Naive thymus-derived CD8-positive, alpha-beta T cell (primary cell): Measurements from ENCODE around the gene P2RX3. TPM values are rescaled to one million over a fixed set of nuclear protein-coding genes. Genes with fewer than 3 reads are reported as not detected.

ENCODE experiments used
- ATAC-seq, 2 donors: fragments of 150-1000 bp; cut with Tn5 transposase in 1 of 2; sonication (Bioruptor Pico), chemical (Tn5 transposase) in 1 of 2; 1 replicate in 1 of 2; 2 replicates in 1 of 2; pipeline ENCODE4 v1.10.0; 2021; ENCODE audit warnings: mild to moderate bottlenecking in 2 of 2, moderate library complexity in 2 of 2
- POLR2A ChIA-PET: fragments of 350-600 bp; sonication (Branson Sonifier 250); formaldehyde crosslinking; loops from one replicate; lab custom pipeline; 2021; ENCODE audit warnings: antibody characterized with exemption; lab: Charles Lee
- DNase-seq, 10 donors: peaks; one replicate each; pipeline versions ENCODE4 v3.0.0 to v3.0.0-alpha.2; 2020 to 2022
- H3K27ac Mint-ChIP-seq, 10 donors: one replicate each; pipeline ENCODE4 v1.8.0; 2020 to 2022; ENCODE audit warnings: mild to moderate bottlenecking in 10 of 10, mixed read lengths in 10 of 10, moderate library complexity in 4 of 10, inconsistent platforms in 1 of 10
- H3K27me3 Mint-ChIP-seq, 5 donors: one replicate each; pipeline ENCODE4 v1.8.0; 2021 to 2022; ENCODE audit warnings: mixed read lengths in 5 of 5
- H3K36me3 Mint-ChIP-seq, 3 donors: one replicate each; pipeline ENCODE4 v1.8.0; 2020 to 2022; ENCODE audit warnings: mixed read lengths in 3 of 3, mild to moderate bottlenecking in 2 of 3, inconsistent platforms in 1 of 3
- H3K4me1 Mint-ChIP-seq, 4 donors: one replicate each; pipeline ENCODE4 v1.8.0; 2021 to 2022; ENCODE audit warnings: mixed read lengths in 4 of 4
- H3K4me3 Mint-ChIP-seq, 10 donors: one replicate each; pipeline ENCODE4 v1.8.0; 2020 to 2022; ENCODE audit warnings: mild to moderate bottlenecking in 10 of 10, mixed read lengths in 10 of 10, moderate library complexity in 6 of 10, inconsistent platforms in 1 of 10
- H3K9me3 Mint-ChIP-seq, 9 donors: one replicate each; pipeline ENCODE4 v1.8.0; 2020 to 2022; ENCODE audit warnings: mixed read lengths in 9 of 9, mild to moderate bottlenecking in 3 of 9, inconsistent platforms in 1 of 9, moderate library complexity in 1 of 9
- polyA plus RNA-seq, 3 donors: library from polyadenylated mRNA; unstranded; fragments of 300-500 nt; fragmentation: Illumina TruSeq; gene quantifications; one replicate each; pipeline ENCODE4 v1.2.3, GENCODE V29; 2021
- total RNA-seq, 8 experiments: library from RNA in 2 of 8; stranded (reverse) in 2 of 8; gene quantifications; one replicate each; pipeline ENCODE4 v1.2.3 and lab custom pipeline; 2021 to 2026

P2RX3 gene
- total and polyA plus RNA-seq, 5 experiments from 2014 or later: not detected

GRCh38 chr11:57312511-57313021 is 25.6 kb upstream of the P2RX3 start:
- Mint-ChIP-seq H3K9me3 (no peaks in the 10 kb centered on the region), H3K36me3 (peaks cover 0 to 5% (median 2%) of the 10 kb centered on the region in 3 donors), H3K27ac (peak overlapping the region in 1 of 10 donors; percentile 73), H3K27me3 (no peaks in the 10 kb centered on the region), H3K4me3 (peak overlapping the region in 7 of 10 donors; percentile 60 to 77 (median 66)), H3K4me1 (peaks cover 6 to 15% (median 13%) of the 10 kb centered on the region in 4 donors)
- POLR2A ChIA-PET: interaction anchor here (1.5 kb wide), 1 partner anchor 23 kb away, joined by 6 read pairs; the partner anchor contains the start of gene SSRP1
- ATAC-seq (no peak), DNase-seq (no peak)

GRCh38 chr11:57313071-57313787 is 24.9 kb upstream of the P2RX3 start:
- Mint-ChIP-seq H3K36me3 (peaks cover 0 to 5% (median 2%) of the 10 kb centered on the region in 3 donors), H3K4me1 (peaks cover 8 to 15% (median 14%) of the 10 kb centered on the region in 4 donors), H3K9me3 (no peaks in the 10 kb centered on the region), H3K27ac (no peak overlapping the region), H3K27me3 (no peaks in the 10 kb centered on the region), H3K4me3 (no peak overlapping the region)
- no peak for ATAC-seq
- DNase-seq: no peak
- POLR2A ChIA-PET: no interaction called here

- no peak overlapping the region for H3K27ac Mint-ChIP-seq
- no peak overlapping the region for H3K4me3 Mint-ChIP-seq
- POLR2A ChIA-PET: no interaction called here
- no peaks in the 10 kb centered on the region for H3K27me3 Mint-ChIP-seq
- DNase-seq (no peak), ATAC-seq (no peak)
- H3K4me1 Mint-ChIP-seq: peaks cover 7 to 15% (median 14%) of the 10 kb centered on the region in 4 donors
- no peaks in the 10 kb centered on the region for H3K9me3 Mint-ChIP-seq
- peaks cover 0 to 5% (median 2%) of the 10 kb centered on the region in 3 donors for H3K36me3 Mint-ChIP-seq
Measured at GRCh38 chr11:57313788-57314135, 24.4 kb upstream of the P2RX3 start.

GRCh38 chr11:57314221-57314973 is 23.8 kb upstream of the P2RX3 start:
- Mint-ChIP-seq H3K4me3 (no peak overlapping the region), H3K4me1 (peaks cover 7 to 16% (median 15%) of the 10 kb centered on the region in 4 donors), H3K27me3 (no peaks in the 10 kb centered on the region), H3K27ac (no peak overlapping the region), H3K36me3 (peaks cover 0 to 9% (median 2%) of the 10 kb centered on the region in 3 donors), H3K9me3 (no peaks in the 10 kb centered on the region)
- ATAC-seq: no peak
- DNase-seq: no peak
- POLR2A ChIA-PET: no interaction called here

GRCh38 chr11:57315491-57315890 is 22.7 kb upstream of the P2RX3 start:
- ATAC-seq (peak in 1 of 2 donors; percentile 66), DNase-seq (peak in 4 of 10 donors; percentile 22 to 46 (median 29))
- H3K27ac Mint-ChIP-seq: no peak overlapping the region
- H3K4me1 Mint-ChIP-seq: peaks cover 7 to 15% (median 11%) of the 10 kb centered on the region in 4 donors
- POLR2A ChIA-PET: interaction anchor here (0.7 kb wide), 1 partner anchor 10 kb away, joined by 3 read pairs; no protein-coding TSS in a partner anchor
- no peaks in the 10 kb centered on the region for H3K9me3 Mint-ChIP-seq
- peaks cover 0 to 9% (median 2%) of the 10 kb centered on the region in 3 donors for H3K36me3 Mint-ChIP-seq
- no peaks in the 10 kb centered on the region for H3K27me3 Mint-ChIP-seq
- no peak overlapping the region for H3K4me3 Mint-ChIP-seq

- no peak for DNase-seq
- H3K9me3 Mint-ChIP-seq: no peaks in the 10 kb centered on the region
- H3K36me3 Mint-ChIP-seq: peaks cover 0 to 9% (median 2%) of the 10 kb centered on the region in 3 donors
- H3K27me3 Mint-ChIP-seq: no peaks in the 10 kb centered on the region
- no peak for ATAC-seq
- H3K4me1 Mint-ChIP-seq: peaks cover 10 to 13% (median 12%) of the 10 kb centered on the region in 4 donors
- no peak overlapping the region for H3K27ac Mint-ChIP-seq
- POLR2A ChIA-PET: interaction anchor here (0.7 kb wide), 1 partner anchor 9 kb away, joined by 3 read pairs; no protein-coding TSS in a partner anchor
- no peak overlapping the region for H3K4me3 Mint-ChIP-seq
Measured at GRCh38 chr11:57316017-57316416, 22.1 kb upstream of the P2RX3 start.

GRCh38 chr11:57318178-57318577 is 20.0 kb upstream of the P2RX3 start:
- Mint-ChIP-seq H3K9me3 (no peaks in the 10 kb centered on the region), H3K4me3 (no peak overlapping the region)

GRCh38 chr11:57320067-57320718 is 18.0 kb upstream of the P2RX3 start:
- POLR2A ChIA-PET: no interaction called here
- ATAC-seq (no peak), DNase-seq (no peak)
- Mint-ChIP-seq H3K36me3 (peaks cover 0 to 5% (median 0%) of the 10 kb centered on the region in 3 donors), H3K9me3 (no peaks in the 10 kb centered on the region), H3K27ac (no peak overlapping the region), H3K4me3 (no peak overlapping the region), H3K27me3 (no peaks in the 10 kb centered on the region), H3K4me1 (peaks cover 17 to 33% (median 27%) of the 10 kb centered on the region in 4 donors)

More at GRCh38 chr11:57318178-57318577, 20.0 kb upstream of the P2RX3 start:
- Mint-ChIP-seq H3K36me3 (peaks cover 0 to 9% (median 2%) of the 10 kb centered on the region in 3 donors), H3K27me3 (no peaks in the 10 kb centered on the region), H3K27ac (peak overlapping the region in 1 of 10 donors; percentile 65), H3K4me1 (peaks cover 8 to 22% (median 17%) of the 10 kb centered on the region in 4 donors)
- POLR2A ChIA-PET: interaction anchor here (1.2 kb wide), 1 partner anchor 16 kb away, joined by 6 read pairs; no protein-coding TSS in a partner anchor
- ATAC-seq (no peak), DNase-seq (no peak)

GRCh38 chr11:57320719-57321387 is 17.3 kb upstream of the P2RX3 start:
- Mint-ChIP-seq H3K9me3 (no peaks in the 10 kb centered on the region), H3K27ac (peak overlapping the region in 8 of 10 donors; percentile 1 to 58 (median 26)), H3K4me1 (peaks cover 24 to 40% (median 33%) of the 10 kb centered on the region in 4 donors), H3K4me3 (no peak overlapping the region), H3K27me3 (no peaks in the 10 kb centered on the region), H3K36me3 (peaks cover 0 to 5% (median 0%) of the 10 kb centered on the region in 3 donors)
- POLR2A ChIA-PET: no interaction called here
- ATAC-seq (no peak), DNase-seq (no peak)

- POLR2A ChIA-PET: no interaction called here
- Mint-ChIP-seq H3K4me3 (peak overlapping the region in 5 of 10 donors; percentile 2 to 70 (median 35)), H3K27ac (peak overlapping the region in 8 of 10 donors; percentile 16 to 89 (median 49)), H3K9me3 (no peaks in the 10 kb centered on the region), H3K27me3 (no peaks in the 10 kb centered on the region), H3K4me1 (peaks cover 29 to 47% (median 39%) of the 10 kb centered on the region in 4 donors), H3K36me3 (peaks cover 0 to 11% (median 0%) of the 10 kb centered on the region in 3 donors)
- ATAC-seq (no peak), DNase-seq (no peak)
Measured at GRCh38 chr11:57321388-57322255, 16.5 kb upstream of the P2RX3 start.
